Lower leg skin (tissue), 3 donors: ENCODE results near the gene GMCL1.

Source experiments
- CTCF ChIP-seq, 3 donors: fragments of 450-650 bp; IDR thresholded peaks; one replicate each; pipeline ENCODE4 v1.5.1; 2016; ENCODE audit warnings: antibody characterized with exemption in 3 of 3, mild to moderate bottlenecking in 3 of 3, moderate library complexity in 2 of 3
- POLR2A ChIP-seq, 2 donors: fragments of 450-650 bp; IDR thresholded peaks; one replicate each; pipeline ENCODE4 v1.6.1; 2016 to 2017; ENCODE audit warnings: antibody characterized with exemption in 2 of 2, mild to moderate bottlenecking in 1 of 2, moderate library complexity in 1 of 2

- TF ChIP-seq CTCF (IDR thresholded peaks at IDR 0.05) (no peak), POLR2A (IDR thresholded peaks at IDR 0.05) (no peak)
These were observed 86.6 kb downstream of the GMCL1 start for GRCh38 chr2:69916106-69916505.
